Keratinocyte (primary cell): ENCODE measurements around the gene TLL1.

Experiments used
- CTCF ChIP-seq, 3 experiments: IDR thresholded peaks in 1 of 3; conservative IDR thresholded peaks in 1 of 3; optimal IDR thresholded peaks in 1 of 3; 2 replicates in 2 of 3; 3 replicates in 1 of 3; pipeline versions ENCODE3 to v1.5.1; 2011; ENCODE audit warnings: low read length in 3 of 3, mild to moderate bottlenecking in 3 of 3, moderate library complexity in 2 of 3, control low read depth in 1 of 3, inconsistent platforms in 1 of 3; ENCODE audit not compliant: insufficient read depth in 2 of 3; ENCODE audit errors: extremely low read depth in 1 of 3
- EZH2 ChIP-seq: IDR thresholded peaks from one replicate; pipeline ENCODE4 v1.6.1; 2012; ENCODE audit warnings: inconsistent platforms, mild to moderate bottlenecking, low read length, moderate library complexity

- no peak for TF ChIP-seq CTCF (optimal IDR thresholded peaks at IDR 0.05 in 1 of 3, IDR thresholded peaks at IDR 0.05 in 1 of 3, conservative IDR thresholded peaks at IDR 0.05 in 1 of 3; ENCODE audit: extremely low read depth in 1 of 3, insufficient read depth in 2 of 3, low read length in 3 of 3)
- TF ChIP-seq EZH2, result no peak
These were observed 135.5 kb downstream of the TLL1 start for GRCh38 chr4:166008510-166008909.
